Measurements from ENCODE around the gene ZMAT5. TPM values are rescaled to one million over a fixed set of nuclear protein-coding genes. Genes with fewer than 3 reads are reported as not detected.

ZMAT5 gene
- total RNA-seq, 1 donor from 2014 or later = 16.9 TPM

GRCh38 chr22:29731058-29731850 is 35.6 kb downstream of the ZMAT5 start:
- no peak overlapping the region for H3K27ac Mint-ChIP-seq (ENCODE audit: unreplicated experiment)
- H3K27me3 Mint-ChIP-seq (ENCODE audit: unreplicated experiment) = peaks cover 11% of the 10 kb centered on the region
- no peak for DNase-seq

GRCh38 chr22:29729161-29729560 is 37.6 kb downstream of the ZMAT5 start:
- no peak for TF ChIP-seq CTCF (IDR thresholded peaks at IDR 0.05; ENCODE audit: partially characterized antibody, unreplicated experiment)
- Mint-ChIP-seq H3K4me1 (ENCODE audit: low read depth, unreplicated experiment) (peaks cover 7% of the 10 kb centered on the region), H3K36me3 (ENCODE audit: unreplicated experiment) (no peaks in the 10 kb centered on the region), H3K27ac (ENCODE audit: unreplicated experiment) (no peak overlapping the region), H3K27me3 (ENCODE audit: unreplicated experiment) (peaks cover 12% of the 10 kb centered on the region), H3K4me3 (ENCODE audit: unreplicated experiment) (no peak overlapping the region), H3K9me3 (ENCODE audit: unreplicated experiment) (peaks cover 11% of the 10 kb centered on the region)
- no peak for DNase-seq

More at GRCh38 chr22:29731058-29731850, 35.6 kb downstream of the ZMAT5 start:
- H3K4me1 Mint-ChIP-seq (ENCODE audit: low read depth, unreplicated experiment) = peaks cover 4% of the 10 kb centered on the region
- H3K4me3 Mint-ChIP-seq (ENCODE audit: unreplicated experiment) = no peak overlapping the region
- H3K9me3 Mint-ChIP-seq (ENCODE audit: unreplicated experiment) = peaks cover 6% of the 10 kb centered on the region
- no peak for TF ChIP-seq CTCF (IDR thresholded peaks at IDR 0.05; ENCODE audit: partially characterized antibody, unreplicated experiment)
- H3K36me3 Mint-ChIP-seq (ENCODE audit: unreplicated experiment) = no peaks in the 10 kb centered on the region

GRCh38 chr22:29727131-29727523 is 39.7 kb downstream of the ZMAT5 start:
- H3K27me3 Mint-ChIP-seq (ENCODE audit: unreplicated experiment) = peaks cover 9% of the 10 kb centered on the region
- DNase-seq = peak; percentile 73
- no peak overlapping the region for H3K27ac Mint-ChIP-seq (ENCODE audit: unreplicated experiment)
- H3K4me3 Mint-ChIP-seq (ENCODE audit: unreplicated experiment) = no peak overlapping the region
- peaks cover 6% of the 10 kb centered on the region for H3K4me1 Mint-ChIP-seq (ENCODE audit: low read depth, unreplicated experiment)
- peaks cover 15% of the 10 kb centered on the region for H3K9me3 Mint-ChIP-seq (ENCODE audit: unreplicated experiment)
- no peaks in the 10 kb centered on the region for H3K36me3 Mint-ChIP-seq (ENCODE audit: unreplicated experiment)
- TF ChIP-seq CTCF (IDR thresholded peaks at IDR 0.05; ENCODE audit: partially characterized antibody, unreplicated experiment) = peak; percentile 20

- H3K27me3 Mint-ChIP-seq (ENCODE audit: unreplicated experiment) = peaks cover 6% of the 10 kb centered on the region
- H3K27ac Mint-ChIP-seq (ENCODE audit: unreplicated experiment) = no peak overlapping the region
- TF ChIP-seq CTCF (IDR thresholded peaks at IDR 0.05; ENCODE audit: partially characterized antibody, unreplicated experiment) = no peak
- H3K9me3 Mint-ChIP-seq (ENCODE audit: unreplicated experiment) = peaks cover 13% of the 10 kb centered on the region
- H3K4me3 Mint-ChIP-seq (ENCODE audit: unreplicated experiment) = no peak overlapping the region
- peak; percentile 64 for DNase-seq
- H3K36me3 Mint-ChIP-seq (ENCODE audit: unreplicated experiment) = no peaks in the 10 kb centered on the region
- H3K4me1 Mint-ChIP-seq (ENCODE audit: low read depth, unreplicated experiment) = peaks cover 6% of the 10 kb centered on the region
Measured at GRCh38 chr22:29726512-29727130, 40.2 kb downstream of the ZMAT5 start.

- H3K27me3 Mint-ChIP-seq (ENCODE audit: unreplicated experiment) = peaks cover 6% of the 10 kb centered on the region
- DNase-seq = no peak
- H3K27ac Mint-ChIP-seq (ENCODE audit: unreplicated experiment) = no peak overlapping the region
- no peaks in the 10 kb centered on the region for H3K36me3 Mint-ChIP-seq (ENCODE audit: unreplicated experiment)
- H3K9me3 Mint-ChIP-seq (ENCODE audit: unreplicated experiment) = peaks cover 13% of the 10 kb centered on the region
- H3K4me3 Mint-ChIP-seq (ENCODE audit: unreplicated experiment) = no peak overlapping the region
- peaks cover 6% of the 10 kb centered on the region for H3K4me1 Mint-ChIP-seq (ENCODE audit: low read depth, unreplicated experiment)
- no peak for TF ChIP-seq CTCF (IDR thresholded peaks at IDR 0.05; ENCODE audit: partially characterized antibody, unreplicated experiment)
Measured at GRCh38 chr22:29726106-29726505, 40.7 kb downstream of the ZMAT5 start.
